SW480 (cell line): ENCODE data around the gene ADAMTSL3.
"Not testable (repeated sequence)": the region's sequence is repeated elsewhere in the genome, so short reads cannot be mapped to it uniquely, and the experiment has no call there.

Source experiments
- DNase-seq: peaks from one replicate; pipeline ENCODE4 v3.0.0-alpha.2; 2016; ENCODE audit warnings: low spot score

ADAMTSL3 gene

GRCh38 chr15:83919319-83919830, 265.5 kb downstream of the ADAMTSL3 start:
- no peak for DNase-seq

- DNase-seq, result no peak
These were observed 266.1 kb downstream of the ADAMTSL3 start for GRCh38 chr15:83919978-83920510.

DNA sequence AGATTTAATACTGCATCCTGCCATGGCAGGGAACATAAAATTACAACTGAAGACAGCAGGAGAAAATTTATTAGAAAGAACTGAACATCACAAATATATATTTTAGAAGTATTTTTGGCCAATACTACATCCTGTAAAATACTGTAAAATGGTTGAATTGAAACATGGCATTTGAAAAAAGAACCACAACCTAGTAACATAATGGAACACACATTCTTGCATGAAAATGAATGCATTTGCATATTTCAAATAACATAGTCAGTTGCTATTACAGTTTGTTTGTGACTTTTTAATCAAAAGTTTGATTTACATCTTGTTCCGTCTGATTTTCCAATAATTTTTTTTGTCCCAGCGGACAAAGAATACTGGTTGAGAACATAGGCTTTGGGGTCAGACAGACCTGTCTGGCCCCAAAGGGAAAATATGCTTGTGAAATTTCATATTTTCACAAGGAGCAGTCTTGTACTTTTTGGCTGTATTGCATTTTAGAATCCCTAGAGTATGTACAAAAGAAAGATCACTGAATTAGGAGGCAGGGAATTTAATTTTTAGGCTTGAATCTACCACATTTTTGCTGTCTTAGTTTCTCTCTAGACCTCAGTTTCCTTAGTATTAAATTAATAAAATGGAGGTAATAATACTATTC, 268.8 kb downstream of the ADAMTSL3 start:
- no peak for DNase-seq

DNA sequence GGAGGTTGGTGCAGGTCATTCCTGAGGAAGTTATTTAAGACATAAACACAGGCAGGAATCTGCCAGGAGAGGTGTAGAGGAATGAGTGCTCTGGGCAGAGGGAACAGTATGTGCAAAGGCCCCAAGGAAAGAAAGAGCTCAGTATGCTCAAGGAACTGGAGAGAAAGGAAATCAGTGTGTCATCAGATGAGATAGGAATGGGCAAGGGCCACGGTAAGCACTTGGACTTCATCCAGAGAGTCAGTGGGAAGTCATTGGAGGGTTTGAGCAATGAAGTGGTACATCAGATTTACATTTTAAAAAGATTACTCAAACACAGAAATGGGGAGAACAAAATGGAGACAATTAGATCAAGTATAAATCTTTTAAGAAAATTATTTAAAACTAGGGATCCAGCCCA, 272.2 kb downstream of the ADAMTSL3 start:
- no peak for DNase-seq

DNA sequence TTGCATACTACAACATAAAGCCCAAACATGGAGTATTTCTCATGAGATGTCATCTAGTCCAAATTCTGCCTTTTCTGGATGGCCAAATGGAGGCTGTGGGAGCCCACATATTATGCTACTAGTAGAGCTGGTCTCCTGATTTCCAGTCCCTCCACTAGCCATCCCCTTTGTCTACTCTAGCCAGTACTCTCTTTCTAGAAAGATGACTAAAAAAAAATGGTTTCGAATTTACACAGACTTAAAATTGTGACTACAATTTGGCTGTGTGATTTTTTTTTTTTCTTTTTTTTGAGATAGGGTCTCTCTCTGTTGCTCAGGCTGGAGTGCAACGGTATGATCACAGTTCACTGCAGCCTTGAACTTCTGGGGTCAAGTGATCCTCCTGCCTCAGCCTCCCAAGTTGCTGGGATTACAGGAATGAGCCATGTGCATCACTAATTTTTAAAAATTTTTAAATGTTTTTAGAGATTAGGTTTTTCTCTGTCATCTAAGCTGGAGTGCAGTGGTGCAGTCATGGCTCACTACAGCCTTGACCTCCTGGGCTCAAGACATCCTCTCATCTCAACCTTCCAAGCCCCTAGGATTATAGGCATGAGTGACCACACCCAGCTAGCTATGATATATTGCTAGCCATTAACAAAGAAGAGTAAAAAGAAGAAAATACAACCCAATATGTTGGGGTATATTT, 273.9 kb downstream of the ADAMTSL3 start:
- DNase-seq, result no peak

- no peak for DNase-seq
These were observed 274.4 kb downstream of the ADAMTSL3 start for GRCh38 chr15:83928392-83928734.

GRCh38 chr15:83928878-83929418, 275.0 kb downstream of the ADAMTSL3 start:
- no peak for DNase-seq

DNA sequence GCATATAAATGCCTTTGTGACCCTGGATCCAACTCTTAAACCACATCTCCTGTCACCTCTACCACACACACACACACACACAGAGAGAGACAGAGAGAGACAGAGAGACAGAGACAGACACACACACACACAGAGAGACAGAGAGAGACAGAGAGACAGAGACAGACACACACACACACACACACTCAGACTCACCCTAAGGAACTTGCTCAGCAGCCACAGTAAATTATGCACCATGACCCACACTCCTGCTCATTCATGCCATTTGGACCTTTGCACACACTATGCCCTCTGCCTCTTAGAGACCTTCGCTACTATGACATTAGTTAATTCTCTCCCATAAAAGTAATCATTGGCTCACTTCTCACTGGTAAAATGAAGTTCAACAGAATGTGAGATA, 275.7 kb downstream of the ADAMTSL3 start:
- DNase-seq, result no peak

- DNase-seq, result no peak
These were observed 276.7 kb downstream of the ADAMTSL3 start for GRCh38 chr15:83930392-83931212.

- no peak for DNase-seq
These were observed 281.9 kb downstream of the ADAMTSL3 start for GRCh38 chr15:83935774-83936173.

DNA sequence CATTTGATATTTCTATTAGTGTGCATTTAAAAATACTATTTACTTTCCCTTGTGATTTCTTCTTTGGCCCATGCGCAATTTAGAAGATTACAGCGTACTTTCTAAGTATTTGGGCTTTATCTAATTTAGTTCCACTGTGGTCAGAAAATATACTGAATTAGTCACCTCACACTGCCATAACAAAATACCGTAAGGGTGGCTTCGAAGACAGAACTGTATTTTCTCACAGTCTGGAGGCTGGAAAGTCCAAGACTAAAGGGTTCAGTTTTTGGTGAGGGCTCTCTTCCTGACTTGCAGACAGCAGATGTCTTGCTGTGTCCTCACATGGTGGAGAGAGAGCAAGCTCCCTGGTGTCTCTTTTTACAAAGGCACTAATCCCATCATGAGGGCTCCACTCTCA, 286.2 kb downstream of the ADAMTSL3 start:
- DNase-seq, result no peak

- DNase-seq, result no peak
These were observed 289.1 kb downstream of the ADAMTSL3 start for GRCh38 chr15:83943043-83943442.

GRCh38 chr15:83943849-83944404, 290.0 kb downstream of the ADAMTSL3 start:
- no peak for DNase-seq

DNA sequence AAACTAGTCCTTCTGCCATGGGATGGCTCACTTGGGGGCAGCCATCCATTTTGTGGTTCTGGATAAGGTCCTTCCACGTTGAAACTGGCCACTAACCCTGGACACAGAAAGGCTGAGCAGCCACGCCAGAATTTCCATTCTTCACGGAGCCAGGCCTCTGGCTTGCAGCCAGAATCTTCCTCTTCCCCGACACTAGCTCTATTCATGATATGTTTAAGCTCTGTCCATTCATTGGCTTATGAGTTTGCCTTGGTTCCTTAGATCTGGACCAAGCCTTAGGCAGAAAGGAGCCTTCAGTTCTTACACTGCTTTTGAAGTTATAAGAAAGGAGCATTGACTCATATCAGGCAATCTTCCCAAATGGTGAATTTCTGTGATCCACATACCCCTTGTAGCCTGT, 293.2 kb downstream of the ADAMTSL3 start:
- no peak for DNase-seq

DNA sequence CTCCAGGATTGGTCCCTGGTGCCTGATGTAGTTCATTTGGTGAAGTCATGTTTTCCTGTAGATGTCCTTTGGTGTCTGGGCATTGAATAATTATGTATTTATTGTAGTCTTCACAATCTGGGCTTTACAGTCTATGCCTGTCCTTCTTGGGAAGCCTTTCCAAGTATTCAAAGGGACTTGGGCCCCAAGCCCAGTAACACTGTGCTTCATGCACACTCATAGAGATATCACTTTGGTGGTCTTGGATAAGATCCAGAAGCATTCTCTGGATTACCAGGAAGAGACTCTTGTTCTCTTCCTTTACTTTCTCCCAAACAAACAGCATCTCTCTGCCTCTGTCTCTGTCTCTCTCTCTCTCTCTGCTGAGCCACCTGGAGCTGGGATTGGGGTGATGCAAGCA, 300.6 kb downstream of the ADAMTSL3 start:
- DNase-seq, result no peak

DNA sequence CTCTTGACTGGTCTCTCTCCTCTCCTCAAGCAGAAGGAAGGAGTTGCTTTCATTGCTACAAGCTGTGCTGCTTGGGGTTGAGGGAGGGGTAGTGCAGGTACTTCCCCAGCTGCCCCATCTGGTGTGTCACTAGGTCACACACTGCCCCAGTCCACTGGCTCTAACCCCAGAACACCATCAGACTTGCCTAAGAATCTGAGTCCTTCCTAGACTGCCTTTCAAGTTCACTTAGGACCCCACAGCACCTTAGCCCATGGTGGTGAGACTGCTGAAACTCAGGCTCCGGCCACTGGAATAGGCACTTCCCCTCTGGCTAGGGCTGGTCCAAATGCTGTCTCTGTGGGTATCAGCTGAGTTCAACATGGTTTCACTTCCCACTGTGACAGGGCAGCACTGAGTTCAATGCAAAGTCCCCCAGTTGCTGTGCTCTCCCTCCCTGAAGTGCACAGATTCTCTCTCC, 301.9 kb downstream of the ADAMTSL3 start:
- no peak for DNase-seq

DNA sequence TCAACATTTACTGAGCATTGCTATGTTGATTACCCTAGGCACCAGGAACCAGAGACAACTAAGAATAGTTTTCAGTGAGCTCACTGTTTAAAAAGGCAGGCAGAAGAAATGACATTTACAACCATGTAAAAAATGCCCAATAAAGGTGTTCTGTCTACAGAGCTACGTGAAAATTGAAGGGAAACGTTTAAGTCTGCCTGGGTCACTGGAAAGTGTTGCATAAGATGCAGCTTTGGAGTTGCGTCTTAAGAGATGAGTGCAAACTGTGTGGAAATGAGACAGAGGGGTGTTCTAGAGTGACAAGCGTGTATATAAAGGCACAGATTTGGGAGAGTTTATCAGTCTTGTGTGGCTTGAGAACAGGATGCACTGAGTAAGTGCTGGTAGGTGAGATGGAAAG, 303.0 kb downstream of the ADAMTSL3 start:
- no peak for DNase-seq

DNA sequence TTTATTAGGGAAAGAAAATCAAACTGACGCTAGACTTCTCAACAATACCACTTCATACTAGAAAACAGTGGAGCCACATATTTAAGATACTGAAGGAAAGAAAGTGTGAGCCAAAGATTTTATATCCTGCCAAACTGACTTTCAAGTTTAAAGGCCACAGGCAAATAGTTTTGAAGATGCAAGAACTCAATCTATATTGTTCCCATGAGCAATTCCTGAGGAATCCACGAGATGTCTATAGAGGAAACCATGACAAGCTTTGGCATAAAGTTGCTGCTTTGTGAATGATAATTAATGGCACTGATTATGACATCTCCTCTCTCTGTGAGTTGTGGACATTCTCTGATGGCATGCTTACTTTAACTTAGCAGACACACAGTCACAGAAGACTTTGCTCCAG, 305.6 kb downstream of the ADAMTSL3 start:
- DNase-seq, result no peak

GRCh38 chr15:83960192-83960829, 306.4 kb downstream of the ADAMTSL3 start:
- no peak for DNase-seq

- DNase-seq, result no peak
These were observed 307.4 kb downstream of the ADAMTSL3 start for GRCh38 chr15:83961311-83961710.

- DNase-seq, result not testable (repeated sequence)
These were observed 311.0 kb downstream of the ADAMTSL3 start for GRCh38 chr15:83964967-83965366.
